WTC11 (cell line): ENCODE measurements around the gene LRMDA.

Experiments
- CREB1 ChIP-seq: sonication (generic); formaldehyde crosslinking; IDR thresholded peaks from 2 replicates; pipeline ENCODE4 v1.8.0; 2023; ENCODE audit warnings: mild to moderate bottlenecking, missing genetic modification reagents
- CREM ChIP-seq: sonication (generic); formaldehyde crosslinking; IDR thresholded peaks from 2 replicates; pipeline ENCODE4 v1.8.1; 2022; ENCODE audit warnings: mild to moderate bottlenecking, missing genetic modification reagents, moderate library complexity
- ESRRA ChIP-seq: sonication (generic); formaldehyde crosslinking; IDR thresholded peaks from 2 replicates; pipeline ENCODE4 v1.8.1; 2022; ENCODE audit warnings: mild to moderate bottlenecking, missing genetic modification reagents, borderline replicate concordance
- KAT7 ChIP-seq: sonication (generic); formaldehyde crosslinking; IDR thresholded peaks from 2 replicates; pipeline ENCODE4 v1.8.1; 2023; ENCODE audit warnings: missing genetic modification reagents, mild to moderate bottlenecking, borderline replicate concordance
- MXD4 ChIP-seq: fragments of 250-450 bp; sonication (Bioruptor Pico); IDR thresholded peaks from 2 replicates; pipeline ENCODE4 v1.8.0; 2021; ENCODE audit warnings: mild to moderate bottlenecking, moderate library complexity, borderline replicate concordance
- NFE2L1 ChIP-seq: sonication (generic); formaldehyde crosslinking; IDR thresholded peaks from 2 replicates; pipeline ENCODE4 v1.8.1; 2023; ENCODE audit warnings: missing genetic modification reagents
- TP53 ChIP-seq: sonication (generic); formaldehyde crosslinking; IDR thresholded peaks from 2 replicates; pipeline ENCODE4 v1.8.1; 2023; ENCODE audit warnings: mild to moderate bottlenecking, missing genetic modification reagents
- TF ChIP-seq, protein P1 (sequence below): fragments of 200-600 bp; IDR thresholded peaks from 2 replicates; pipeline ENCODE4 v1.8.0; 2022; ENCODE audit warnings: antibody characterized with exemption
- TF ChIP-seq, protein P2 (sequence below): sonication (generic); formaldehyde crosslinking; IDR thresholded peaks from 2 replicates; pipeline ENCODE4 v1.8.1; 2022; ENCODE audit warnings: low read depth, mild to moderate bottlenecking, moderate library complexity, missing genetic modification reagents, borderline replicate concordance
- TF ChIP-seq, protein P3 (sequence below): sonication (generic); formaldehyde crosslinking; IDR thresholded peaks from 2 replicates; pipeline ENCODE4 v1.8.0; 2022; ENCODE audit warnings: mild to moderate bottlenecking, missing genetic modification reagents

DNA sequence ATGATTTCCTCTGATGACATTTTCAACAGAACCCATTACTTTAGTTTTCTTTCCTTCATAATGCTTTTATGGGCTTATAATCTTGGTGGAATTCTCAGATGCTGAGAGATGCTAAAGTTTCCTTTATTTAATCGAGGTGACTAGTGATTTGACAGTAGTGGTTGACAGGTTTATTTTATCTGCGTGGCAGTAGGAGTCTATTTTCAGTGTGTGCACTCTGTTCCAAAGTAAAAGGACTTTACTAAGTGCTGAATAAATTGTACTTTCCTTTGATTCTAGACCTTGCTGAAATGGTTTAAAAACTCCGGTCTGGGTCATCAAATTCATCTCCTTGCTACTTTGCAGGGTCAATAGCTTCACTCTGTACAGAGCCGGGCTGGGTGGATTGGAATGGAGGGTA lies 900.3 kb downstream of the LRMDA start:
- TF ChIP-seq, protein P1, sequence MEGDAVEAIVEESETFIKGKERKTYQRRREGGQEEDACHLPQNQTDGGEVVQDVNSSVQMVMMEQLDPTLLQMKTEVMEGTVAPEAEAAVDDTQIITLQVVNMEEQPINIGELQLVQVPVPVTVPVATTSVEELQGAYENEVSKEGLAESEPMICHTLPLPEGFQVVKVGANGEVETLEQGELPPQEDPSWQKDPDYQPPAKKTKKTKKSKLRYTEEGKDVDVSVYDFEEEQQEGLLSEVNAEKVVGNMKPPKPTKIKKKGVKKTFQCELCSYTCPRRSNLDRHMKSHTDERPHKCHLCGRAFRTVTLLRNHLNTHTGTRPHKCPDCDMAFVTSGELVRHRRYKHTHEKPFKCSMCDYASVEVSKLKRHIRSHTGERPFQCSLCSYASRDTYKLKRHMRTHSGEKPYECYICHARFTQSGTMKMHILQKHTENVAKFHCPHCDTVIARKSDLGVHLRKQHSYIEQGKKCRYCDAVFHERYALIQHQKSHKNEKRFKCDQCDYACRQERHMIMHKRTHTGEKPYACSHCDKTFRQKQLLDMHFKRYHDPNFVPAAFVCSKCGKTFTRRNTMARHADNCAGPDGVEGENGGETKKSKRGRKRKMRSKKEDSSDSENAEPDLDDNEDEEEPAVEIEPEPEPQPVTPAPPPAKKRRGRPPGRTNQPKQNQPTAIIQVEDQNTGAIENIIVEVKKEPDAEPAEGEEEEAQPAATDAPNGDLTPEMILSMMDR: no peak
- no peak for TF ChIP-seq KAT7 (CRISPR knock-in tag)
- TF ChIP-seq CREM (CRISPR knock-in tag): no peak
- TF ChIP-seq CREB1 (CRISPR knock-in tag): no peak
- TF ChIP-seq TP53 (CRISPR knock-in tag): no peak
- TF ChIP-seq MXD4 (CRISPR knock-in tag): no peak
- TF ChIP-seq, protein P2, sequence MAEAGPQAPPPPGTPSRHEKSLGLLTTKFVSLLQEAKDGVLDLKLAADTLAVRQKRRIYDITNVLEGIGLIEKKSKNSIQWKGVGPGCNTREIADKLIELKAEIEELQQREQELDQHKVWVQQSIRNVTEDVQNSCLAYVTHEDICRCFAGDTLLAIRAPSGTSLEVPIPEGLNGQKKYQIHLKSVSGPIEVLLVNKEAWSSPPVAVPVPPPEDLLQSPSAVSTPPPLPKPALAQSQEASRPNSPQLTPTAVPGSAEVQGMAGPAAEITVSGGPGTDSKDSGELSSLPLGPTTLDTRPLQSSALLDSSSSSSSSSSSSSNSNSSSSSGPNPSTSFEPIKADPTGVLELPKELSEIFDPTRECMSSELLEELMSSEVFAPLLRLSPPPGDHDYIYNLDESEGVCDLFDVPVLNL (CRISPR knock-in tag): no peak
- TF ChIP-seq, protein P3, sequence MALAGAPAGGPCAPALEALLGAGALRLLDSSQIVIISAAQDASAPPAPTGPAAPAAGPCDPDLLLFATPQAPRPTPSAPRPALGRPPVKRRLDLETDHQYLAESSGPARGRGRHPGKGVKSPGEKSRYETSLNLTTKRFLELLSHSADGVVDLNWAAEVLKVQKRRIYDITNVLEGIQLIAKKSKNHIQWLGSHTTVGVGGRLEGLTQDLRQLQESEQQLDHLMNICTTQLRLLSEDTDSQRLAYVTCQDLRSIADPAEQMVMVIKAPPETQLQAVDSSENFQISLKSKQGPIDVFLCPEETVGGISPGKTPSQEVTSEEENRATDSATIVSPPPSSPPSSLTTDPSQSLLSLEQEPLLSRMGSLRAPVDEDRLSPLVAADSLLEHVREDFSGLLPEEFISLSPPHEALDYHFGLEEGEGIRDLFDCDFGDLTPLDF (CRISPR knock-in tag): no peak
- TF ChIP-seq NFE2L1 (CRISPR knock-in tag): no peak
- TF ChIP-seq ESRRA: no peak
